SU-DHL-6 (cell line): ENCODE measurements around the gene ISYNA1.

Source experiments
- EZH2phosphoT487 ChIP-seq: fragments of 200-600 bp; sonication (generic), shearing (Covaris generic); conservative IDR thresholded peaks from 2 replicates; pipeline ENCODE4 v1.6.1; 2018; ENCODE audit warnings: mild to moderate bottlenecking, antibody characterized with exemption, low read length, moderate library complexity, mixed read lengths
- TF ChIP-seq, protein P1 (sequence below): fragments of 200-600 bp; sonication (generic); IDR thresholded peaks from one replicate; pipeline ENCODE4 v1.5.1; 2017; ENCODE audit warnings: antibody characterized with exemption, mild to moderate bottlenecking, low read length, moderate library complexity; ENCODE audit not compliant: insufficient read depth, poor library complexity, severe bottlenecking

DNA sequence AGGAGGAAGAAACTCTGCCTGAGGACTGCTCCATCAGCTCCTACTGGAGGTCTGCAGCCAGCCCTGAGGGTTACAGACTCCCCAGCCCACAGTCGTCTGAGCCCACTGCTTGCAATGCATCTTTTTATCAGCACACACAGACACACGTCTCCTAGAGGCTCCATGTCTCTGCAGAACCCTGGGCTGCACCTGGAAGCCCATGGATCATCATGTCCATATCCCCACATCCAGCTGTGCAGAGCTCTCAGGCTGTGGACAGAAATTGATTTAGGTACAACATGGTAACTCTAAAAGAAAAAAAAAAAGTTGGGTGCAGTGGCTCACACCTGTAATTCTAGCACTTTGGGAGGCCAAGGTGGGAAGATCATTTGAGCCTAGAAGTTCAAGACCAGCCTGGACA, 32.9 kb upstream of the ISYNA1 start:
- TF ChIP-seq, protein P1, sequence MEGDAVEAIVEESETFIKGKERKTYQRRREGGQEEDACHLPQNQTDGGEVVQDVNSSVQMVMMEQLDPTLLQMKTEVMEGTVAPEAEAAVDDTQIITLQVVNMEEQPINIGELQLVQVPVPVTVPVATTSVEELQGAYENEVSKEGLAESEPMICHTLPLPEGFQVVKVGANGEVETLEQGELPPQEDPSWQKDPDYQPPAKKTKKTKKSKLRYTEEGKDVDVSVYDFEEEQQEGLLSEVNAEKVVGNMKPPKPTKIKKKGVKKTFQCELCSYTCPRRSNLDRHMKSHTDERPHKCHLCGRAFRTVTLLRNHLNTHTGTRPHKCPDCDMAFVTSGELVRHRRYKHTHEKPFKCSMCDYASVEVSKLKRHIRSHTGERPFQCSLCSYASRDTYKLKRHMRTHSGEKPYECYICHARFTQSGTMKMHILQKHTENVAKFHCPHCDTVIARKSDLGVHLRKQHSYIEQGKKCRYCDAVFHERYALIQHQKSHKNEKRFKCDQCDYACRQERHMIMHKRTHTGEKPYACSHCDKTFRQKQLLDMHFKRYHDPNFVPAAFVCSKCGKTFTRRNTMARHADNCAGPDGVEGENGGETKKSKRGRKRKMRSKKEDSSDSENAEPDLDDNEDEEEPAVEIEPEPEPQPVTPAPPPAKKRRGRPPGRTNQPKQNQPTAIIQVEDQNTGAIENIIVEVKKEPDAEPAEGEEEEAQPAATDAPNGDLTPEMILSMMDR = no peak
- TF ChIP-seq EZH2phosphoT487 = no peak
